Hematopoietic multipotent progenitor cell treated with erythropoietin and hydrocortisone succinate and interleukin-3 and kit ligand, for 17 days (in vitro differentiated cells): Measurements from ENCODE around the gene SDK1.
"Not testable (repeated sequence)": the region's sequence is repeated elsewhere in the genome, so short reads cannot be mapped to it uniquely, and the experiment has no call there.

Experiments used
- DNase-seq: peaks from one replicate; pipeline ENCODE4 v3.0.0-alpha.2; 2015; ENCODE audit warnings: low spot score

The SDK1 gene

GRCh38 chr7:4078580-4078979 is 777.5 kb downstream of the SDK1 start:
- DNase-seq: no peak

- DNase-seq: no peak
These were observed 778.3 kb downstream of the SDK1 start for GRCh38 chr7:4079366-4079765.

- no peak for DNase-seq
These were observed 778.9 kb downstream of the SDK1 start for GRCh38 chr7:4079956-4080355.

DNA sequence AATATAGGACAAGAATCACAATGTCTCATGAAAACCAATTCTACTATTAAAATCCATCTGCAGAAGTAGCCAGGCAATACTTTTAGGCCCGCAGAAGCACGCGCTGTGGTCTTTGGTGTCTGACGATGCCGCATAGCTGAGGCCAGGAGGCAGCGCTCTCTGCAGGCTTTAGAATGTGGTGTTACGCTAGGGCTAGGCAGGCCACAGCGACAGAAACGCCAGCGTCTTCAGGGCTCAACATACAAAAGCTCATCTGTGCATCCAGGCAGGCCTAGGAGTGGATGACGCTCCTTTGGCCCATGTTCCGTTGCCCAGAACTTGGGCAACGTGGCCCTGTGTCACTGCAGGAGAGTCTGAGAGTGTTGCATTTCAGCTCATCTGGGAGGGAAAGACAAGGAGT is 779.9 kb downstream of the SDK1 start:
- no peak for DNase-seq

- no peak for DNase-seq
These were observed 782.5 kb downstream of the SDK1 start for GRCh38 chr7:4083513-4083912.

GRCh38 chr7:4084271-4084670 is 783.2 kb downstream of the SDK1 start:
- DNase-seq: no peak

DNA sequence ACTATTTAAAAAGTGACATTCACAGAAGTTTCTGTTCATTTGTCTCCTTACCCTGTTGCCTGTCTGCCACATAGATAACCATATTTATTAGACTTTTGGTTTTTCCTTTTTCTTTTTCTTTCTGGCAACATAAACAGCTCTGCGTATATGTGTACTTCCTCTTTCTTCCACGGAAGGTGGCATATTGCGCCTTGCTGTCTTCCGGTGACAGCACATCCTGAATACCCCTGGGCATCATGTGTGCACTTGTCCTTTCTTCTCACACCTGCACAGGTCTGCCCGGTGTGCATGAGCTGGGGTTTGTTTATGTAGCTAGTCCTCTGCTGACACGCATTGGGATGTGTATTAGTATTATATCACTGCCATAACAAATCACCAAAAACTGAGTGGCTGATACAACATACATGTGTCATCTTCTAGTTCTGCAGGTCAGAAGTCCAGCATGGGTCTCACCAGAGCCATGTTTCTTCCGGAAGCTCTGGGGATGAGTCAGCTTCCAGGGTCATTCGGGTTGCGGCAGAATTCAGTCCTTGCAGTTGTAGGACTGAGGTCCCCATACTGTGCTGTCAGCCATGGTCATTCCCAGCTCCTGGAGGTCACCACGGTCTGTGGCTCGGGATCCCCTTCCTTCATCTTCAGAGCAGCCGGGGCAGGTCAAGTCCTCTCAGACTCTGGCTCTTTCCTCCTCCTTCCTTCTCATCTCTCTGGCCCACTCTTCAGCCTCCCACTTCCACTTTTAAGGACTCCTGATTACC is 785.1 kb downstream of the SDK1 start:
- no peak for DNase-seq

GRCh38 chr7:4086723-4087122 is 785.7 kb downstream of the SDK1 start:
- DNase-seq: no peak

- DNase-seq: no peak
These were observed 790.7 kb downstream of the SDK1 start for GRCh38 chr7:4091767-4092166.

DNA sequence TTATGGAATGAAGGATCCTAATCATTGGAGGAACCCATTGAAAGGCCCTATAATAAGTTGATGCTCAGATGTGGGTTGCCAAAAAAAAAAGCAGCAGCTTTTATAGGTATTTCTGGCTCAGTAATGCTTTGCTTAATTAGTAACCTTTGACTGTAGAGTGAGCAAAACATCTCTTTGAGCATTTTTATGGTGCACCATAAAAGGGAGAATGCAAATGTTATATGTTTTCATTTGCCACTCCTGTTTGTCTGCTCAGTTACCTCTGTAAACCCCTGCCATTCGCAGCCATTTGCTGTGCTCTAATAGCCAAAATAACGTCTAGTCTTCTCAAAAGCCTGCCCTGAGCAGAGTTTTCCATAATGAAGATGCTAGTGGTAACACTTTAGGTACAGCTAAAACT is 792.0 kb downstream of the SDK1 start:
- DNase-seq: no peak

- no peak for DNase-seq
These were observed 792.4 kb downstream of the SDK1 start for GRCh38 chr7:4093483-4093882.

DNA sequence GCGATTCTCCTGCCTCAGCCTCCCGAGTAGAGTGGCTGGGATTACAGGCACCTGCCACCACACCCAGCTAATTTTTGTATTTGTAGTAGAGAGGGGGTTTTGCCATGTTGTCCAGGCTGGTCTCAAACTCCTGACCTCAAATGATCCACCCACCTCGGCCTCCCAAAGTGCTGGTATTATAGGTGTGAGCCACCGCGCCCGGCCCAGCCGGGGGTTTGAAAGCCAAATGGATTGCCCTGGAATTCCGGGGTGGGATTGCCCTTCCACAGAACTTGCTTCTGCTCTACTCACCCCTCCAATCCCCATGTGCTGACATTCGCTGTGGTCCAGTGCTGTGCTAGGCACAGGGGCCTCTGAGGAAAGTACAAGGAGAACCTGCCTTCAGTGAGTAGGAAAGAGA is 793.1 kb downstream of the SDK1 start:
- DNase-seq: not testable (repeated sequence)

GRCh38 chr7:4097001-4097609 is 796.1 kb downstream of the SDK1 start:
- no peak for DNase-seq

- no peak for DNase-seq
These were observed 797.1 kb downstream of the SDK1 start for GRCh38 chr7:4098169-4098568.

DNA sequence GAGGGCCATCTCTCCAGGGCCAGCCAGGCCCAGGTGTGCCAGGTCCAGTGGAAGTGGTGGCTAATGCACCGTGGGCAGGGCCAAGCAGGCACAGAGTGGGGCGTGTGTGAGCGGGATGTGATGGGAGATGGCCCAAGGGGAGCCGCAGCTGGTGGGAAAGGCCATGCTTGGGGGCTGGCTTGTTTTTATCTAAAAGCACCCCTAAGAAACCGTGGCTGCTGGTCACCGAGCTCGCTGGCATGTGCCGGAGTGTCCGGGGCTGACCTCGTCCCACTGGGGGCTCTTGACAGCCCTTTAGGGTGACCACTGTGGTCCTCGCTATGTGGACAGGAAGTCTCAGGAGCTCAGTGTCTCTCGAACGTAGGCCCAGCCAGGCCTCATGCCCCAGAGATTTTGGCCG is 798.6 kb downstream of the SDK1 start:
- no peak for DNase-seq

- no peak for DNase-seq
These were observed 799.1 kb downstream of the SDK1 start for GRCh38 chr7:4100148-4100547.

- no peak for DNase-seq
These were observed 799.6 kb downstream of the SDK1 start for GRCh38 chr7:4100691-4101090.

- DNase-seq: no peak
These were observed 801.3 kb downstream of the SDK1 start for GRCh38 chr7:4102231-4102841.

GRCh38 chr7:4103352-4104091 is 802.5 kb downstream of the SDK1 start:
- DNase-seq: no peak

DNA sequence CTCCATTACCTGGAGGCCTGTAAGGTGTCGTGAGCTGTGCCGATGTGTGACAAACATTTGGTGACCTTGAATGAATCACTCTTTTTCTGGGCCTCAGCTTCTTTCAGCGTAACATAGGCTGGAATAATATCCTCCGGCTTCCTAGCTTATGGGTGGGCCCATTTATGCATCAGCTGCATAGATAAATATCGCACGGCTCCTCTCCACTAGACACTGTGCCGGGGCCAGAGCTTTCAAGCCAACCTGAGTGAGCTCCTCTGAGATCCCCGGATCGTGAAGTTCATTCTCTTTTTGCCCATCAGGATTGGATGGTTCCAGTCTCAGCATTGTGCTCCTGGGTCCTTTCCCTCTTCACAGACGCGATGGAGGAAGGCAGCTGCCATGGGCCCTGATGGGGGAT is 806.8 kb downstream of the SDK1 start:
- DNase-seq: no peak

- DNase-seq: no peak
These were observed 807.9 kb downstream of the SDK1 start for GRCh38 chr7:4108951-4109350.

DNA sequence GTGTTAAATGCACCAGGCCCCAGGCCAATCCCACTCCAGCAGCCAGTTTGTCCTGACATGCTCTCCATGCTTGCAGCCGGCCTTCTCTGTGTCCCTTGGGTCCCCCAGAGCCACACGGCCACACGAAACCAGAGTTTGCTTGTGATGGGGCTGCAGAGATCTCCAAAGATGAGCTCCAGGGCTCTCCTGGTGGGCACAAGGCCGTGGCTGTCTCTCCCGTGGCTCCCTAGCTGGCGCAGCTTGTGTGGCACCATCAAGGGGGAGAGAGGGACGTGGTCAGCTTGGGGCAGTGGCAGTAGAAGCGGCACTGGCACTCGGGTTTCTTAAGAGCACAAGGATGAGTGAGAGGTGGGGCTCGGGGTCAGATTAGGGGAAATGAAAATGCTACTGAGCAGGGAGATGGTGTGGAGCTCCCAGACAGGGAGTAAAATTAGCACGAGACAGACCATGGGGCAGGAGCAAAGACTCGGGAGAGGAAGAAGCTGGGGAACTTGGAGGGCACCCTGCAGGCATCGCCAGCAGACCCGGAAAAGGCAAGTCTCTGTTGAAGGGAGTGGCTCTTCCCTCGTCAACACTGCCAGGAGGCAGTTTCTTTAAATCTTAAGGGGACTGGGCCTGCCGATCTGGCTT is 808.5 kb downstream of the SDK1 start:
- DNase-seq: no peak
